ENCODE measurements around the gene FAM20B.

FAM20B gene

DNA sequence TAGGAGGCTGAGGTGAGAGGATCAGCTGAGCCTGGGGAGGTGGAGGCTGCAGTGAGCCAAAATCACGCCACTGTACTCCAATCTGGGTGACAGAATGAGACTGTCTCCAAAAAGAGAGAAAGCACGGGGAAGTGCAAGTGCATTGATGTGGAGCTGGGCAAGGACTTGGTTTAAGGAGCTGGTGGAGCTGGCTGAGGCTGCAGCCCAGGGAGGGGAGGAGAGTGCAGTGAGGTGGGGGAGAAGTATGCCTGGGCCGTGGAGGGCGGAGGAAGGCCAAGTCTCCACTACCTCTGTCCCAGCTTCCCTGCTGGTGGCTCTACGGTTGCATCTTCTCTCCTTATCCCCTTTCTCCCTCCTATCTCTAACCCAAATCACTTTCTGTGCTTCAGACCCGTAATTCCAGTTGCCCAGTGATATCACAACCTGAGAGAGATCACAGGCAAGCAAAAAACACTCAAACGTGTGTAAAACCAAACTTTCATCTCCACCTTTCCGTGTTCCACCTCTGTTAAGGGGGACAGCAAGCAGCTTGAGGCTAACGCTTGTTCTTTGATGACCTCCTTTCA, 67.3 kb downstream of the FAM20B start:
- DNase-seq = no peak

DNA sequence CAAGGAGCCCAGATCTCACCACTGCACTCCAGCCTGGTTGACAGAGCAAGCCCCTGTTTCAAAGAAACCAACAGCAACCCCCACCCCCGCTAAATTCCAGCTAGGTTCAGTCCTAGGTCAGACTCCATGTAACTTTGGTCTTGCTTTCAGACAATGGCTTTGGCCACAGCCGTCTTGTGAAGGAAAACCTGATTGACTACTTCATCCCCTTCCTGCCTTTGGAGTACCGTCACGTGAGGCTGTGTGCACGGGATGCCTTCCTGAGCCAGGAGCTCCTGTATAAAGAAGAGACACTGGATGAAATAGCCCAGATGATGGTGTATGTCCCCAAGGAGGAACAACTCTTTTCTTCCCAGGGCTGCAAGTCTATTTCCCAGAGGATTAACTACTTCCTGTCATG, 69.1 kb downstream of the FAM20B start:
- DNase-seq = no peak

DNA sequence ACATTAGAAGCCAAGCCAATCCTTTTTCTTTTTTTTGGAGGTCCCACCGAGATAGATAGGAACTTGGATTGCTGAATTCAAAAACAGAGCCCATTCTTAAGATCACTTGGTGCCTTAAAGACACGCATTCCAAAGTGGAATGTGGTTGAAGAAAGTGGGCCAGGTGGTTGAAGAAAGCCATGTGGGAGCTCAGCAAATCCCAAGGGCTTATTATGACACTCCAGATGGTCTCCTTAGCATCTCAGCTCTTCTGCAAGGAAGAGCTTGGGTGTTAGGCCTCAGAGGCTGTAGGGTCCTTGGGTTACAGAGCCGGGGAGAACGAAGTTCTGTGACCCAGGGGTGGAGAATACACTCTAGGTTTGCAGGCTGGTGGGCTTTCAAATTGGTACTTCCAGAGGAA, 69.7 kb downstream of the FAM20B start:
- no peak for DNase-seq

DNA sequence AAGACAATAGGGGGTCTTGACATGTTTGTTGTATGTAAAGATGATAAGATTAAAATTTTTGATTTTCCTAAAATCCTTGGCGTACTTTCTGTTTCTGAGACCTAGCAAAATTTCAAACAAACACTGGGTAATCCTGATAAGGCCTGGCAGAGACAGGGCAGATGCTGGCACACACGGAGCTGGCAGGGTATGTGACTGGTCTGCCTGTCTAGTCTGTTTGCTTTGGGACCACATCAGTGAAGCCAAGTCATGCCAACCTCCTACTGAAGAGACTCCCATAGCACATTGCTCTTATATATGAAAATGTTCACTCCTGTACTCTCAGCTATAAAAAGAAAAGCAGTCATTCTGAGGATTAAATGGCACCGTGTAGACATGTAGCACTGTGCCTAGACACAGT, 70.2 kb downstream of the FAM20B start:
- no peak for DNase-seq

DNA sequence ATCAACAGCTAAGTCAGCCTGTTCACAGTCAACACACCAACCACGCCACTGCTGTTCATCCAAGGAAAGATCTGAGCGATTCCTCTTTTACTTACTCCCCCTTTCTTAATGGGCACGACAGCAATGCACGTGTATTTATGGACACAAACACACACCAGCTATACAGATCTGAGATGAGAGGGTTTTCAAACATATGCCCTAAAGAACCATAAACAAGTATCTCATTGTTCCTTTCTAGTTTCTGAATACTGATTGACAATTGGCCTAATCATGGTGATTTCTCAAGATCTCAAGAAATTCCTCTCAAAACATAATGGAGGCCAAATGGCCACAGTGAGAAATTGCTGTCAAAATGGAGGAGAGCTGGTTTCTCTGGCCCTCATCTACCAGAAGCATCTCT, 74.2 kb downstream of the FAM20B start:
- DNase-seq = no peak

DNA sequence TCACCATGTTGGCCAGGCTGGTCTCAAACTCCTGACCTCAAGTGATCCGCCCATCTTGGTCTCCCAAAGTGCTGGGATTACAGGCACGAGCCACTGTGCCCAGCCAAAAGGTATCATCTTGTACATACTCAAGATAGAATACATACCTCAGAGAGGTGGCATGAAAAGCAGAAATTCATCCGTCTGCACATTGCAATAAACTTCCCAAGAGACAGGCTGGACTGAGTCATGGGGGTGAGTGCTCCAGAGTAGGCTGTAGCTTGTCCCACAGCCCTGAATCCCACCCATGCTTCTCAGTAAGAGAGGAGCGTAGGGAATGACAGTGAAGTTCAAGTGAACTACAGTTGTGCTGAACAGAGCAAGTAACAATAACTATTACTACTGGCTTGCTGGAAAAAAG, 75.9 kb downstream of the FAM20B start:
- no peak for DNase-seq

DNA sequence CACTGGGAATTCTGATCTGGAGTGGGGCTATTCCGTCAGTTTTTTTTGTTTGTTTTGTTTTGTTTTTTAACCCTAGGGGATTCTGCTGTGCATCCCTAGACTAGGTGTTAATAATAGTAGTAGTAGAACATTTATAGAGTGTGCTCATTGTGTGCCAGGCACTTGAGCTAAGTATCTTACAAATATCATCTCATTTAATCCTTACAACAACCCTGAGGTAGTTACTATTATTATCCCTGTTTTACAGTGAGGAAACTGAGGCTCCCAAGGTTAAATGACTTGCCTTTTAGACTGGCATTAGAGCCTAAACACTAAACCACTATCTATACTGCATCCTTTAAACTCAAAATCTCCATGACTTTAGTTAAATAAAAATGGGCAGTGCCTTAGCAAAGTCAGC, 78.3 kb downstream of the FAM20B start:
- DNase-seq = no peak

DNA sequence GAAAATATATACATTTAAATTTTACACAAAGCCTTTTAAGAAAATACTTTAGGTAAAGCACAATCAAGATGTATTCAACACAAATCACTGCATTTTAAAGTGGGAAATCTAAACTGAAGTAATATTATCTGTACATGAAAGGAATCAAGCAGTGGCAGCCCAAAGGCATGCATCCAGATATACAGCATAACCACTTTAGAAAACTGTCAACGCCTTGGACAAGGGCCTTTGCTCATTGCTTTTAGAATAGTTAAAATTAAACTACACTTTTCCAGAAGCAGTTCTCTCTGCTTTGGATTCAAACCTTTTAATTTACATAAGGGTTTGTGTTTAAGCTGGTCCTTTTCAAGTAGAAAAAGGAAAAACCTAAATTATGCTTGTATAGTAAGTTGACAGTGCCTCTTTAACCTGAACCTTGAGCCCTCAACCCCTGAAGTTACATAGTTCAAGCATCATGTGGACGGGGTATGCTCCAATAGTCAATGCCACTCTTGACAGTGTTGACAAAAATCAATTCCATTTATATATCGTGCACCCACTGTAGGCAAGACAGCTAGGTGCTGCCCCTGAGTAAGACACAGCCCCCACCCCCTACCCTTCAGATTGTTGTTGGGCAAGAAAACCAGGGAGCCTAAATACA, 79.0 kb downstream of the FAM20B start:
- DNase-seq = no peak

DNA sequence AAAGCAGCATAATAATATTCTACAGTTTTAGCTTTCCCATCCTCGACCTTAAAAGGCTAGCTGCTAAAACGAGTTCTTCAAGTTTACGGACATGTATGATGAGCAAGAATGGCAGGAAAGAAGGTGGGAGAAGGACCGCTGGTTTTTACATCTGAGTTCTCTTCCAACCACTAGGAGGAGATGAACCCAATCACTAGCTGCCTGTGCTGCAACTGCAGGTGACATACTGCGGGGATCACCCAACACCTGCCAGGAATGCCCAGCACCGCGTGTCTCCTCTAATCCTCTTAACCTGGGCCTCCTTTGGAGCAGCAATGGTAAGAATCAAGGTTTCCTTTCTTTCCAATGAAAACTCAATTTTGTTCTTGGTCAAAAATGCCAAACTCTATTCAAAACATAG, 79.7 kb downstream of the FAM20B start:
- DNase-seq = peak in 1 of 2 experiments; percentile 15

DNA sequence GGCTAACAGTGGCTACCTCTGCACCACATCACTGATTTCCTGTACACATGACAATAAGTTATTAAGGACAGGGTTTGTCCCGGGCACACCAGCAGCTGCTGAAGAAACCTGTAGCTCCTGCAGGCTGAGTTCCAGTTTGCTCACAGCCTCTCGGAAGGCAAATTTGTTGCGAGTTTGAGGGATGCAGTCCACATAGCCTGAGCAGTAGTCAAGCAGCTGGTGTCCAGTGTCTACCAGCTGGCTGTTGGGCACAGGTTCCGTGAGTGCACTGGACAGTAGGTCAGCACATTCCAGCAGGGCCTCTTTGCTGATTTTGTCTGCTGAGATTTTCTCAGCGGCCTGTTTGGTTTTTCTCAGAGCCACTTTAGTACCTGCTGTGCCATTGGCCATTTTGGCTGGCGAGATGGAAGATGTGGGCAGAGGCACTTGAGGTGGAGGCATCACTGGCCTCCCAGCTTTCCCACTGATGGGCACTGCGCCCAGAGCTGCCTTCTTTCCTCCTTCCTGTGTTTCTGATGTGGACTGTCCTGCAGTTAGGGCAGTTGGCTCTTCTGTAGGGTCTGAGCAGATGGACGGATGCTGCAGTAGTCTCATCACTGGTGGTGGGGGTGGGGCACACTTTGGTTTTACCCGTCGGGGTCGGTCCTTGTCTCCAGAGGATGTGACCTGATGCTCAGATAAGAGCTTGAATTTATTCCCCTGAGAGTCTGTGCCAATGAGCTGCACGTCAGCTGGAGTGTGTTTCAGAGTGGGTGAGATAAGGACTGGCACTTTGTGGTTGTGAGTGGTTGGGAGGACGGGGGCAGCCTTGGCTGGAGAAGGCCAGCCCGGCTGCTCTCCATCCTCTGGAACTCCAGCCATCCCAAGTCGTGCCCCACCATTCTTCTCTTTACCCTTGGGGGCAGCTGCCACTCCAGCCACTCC, 82.3 kb downstream of the FAM20B start:
- DNase-seq = no peak

DNA sequence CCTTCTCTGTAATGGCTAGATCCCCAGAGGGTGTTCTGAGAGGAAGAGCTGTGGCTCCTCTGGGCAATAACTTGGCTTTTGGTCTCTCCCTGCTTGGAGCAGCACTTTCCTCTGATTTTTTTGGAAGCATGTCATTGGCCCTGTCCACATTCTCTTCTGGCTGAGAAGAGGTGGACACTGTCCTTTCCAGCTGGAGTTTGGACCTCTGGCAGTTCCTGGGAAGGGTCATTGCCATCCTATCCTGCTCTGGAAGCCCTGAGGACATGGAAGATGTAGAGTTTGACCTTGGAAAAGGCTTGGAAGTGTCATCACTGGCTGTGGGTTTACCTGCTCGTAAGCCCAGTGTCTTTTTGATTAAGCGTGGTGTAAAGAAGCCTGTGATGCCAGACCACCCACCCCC, 83.0 kb downstream of the FAM20B start:
- no peak for DNase-seq

DNA sequence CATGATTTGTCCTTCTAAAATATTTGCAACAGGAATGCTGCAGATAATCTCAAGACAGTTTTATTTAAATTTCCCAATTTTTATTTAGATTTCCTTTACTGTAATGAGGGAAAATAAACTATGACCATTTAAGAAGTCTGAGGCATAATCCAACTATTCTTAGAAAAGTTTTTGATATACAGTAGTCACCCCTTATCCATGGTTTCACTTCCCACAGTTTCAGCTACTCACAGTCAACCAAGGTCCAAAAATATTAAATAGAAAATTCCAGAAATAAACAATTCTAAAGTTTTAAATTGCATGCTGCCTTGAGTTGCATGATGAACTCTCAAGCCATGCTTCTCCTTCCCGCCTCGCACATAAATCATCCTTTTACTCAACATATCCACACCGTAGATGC, 89.5 kb downstream of the FAM20B start:
- DNase-seq = no peak

DNA sequence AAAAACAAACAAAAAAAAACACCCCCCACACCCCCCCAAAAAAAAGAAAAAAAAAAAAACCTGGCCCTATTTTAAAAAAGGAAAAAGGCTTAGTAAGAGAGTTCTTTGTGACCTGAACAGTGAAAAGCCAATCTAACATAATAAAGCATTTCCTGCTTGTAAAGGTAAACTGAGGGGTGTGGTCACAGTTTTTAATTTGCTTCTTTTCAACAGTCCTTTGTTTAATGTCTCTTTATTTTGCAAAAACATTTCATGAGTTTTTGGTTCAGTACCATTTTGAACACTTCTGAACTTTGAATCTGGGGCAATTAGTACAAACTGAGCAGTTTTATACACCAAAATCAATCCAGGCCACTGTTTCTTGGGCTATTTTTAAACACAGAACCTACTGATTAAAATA, 93.8 kb downstream of the FAM20B start:
- DNase-seq = no peak

DNA sequence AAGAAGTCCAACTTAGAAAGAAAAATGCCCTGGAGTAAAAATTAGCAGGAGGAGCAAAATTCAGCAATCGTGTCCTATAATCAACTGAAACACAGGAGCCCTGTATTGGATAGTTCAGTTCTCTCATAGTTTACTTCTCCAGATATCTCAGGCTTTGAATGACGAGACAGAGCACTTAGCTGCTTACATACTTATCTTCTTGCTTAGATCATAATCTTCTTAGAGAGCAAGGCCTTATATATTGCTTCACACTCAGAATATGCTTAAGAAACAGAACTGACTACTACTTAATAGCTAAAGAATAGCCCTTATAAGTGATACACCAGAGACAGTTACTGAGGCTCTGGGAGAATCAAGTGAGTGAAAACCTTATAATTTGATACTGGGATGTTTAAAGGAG, 95.0 kb downstream of the FAM20B start:
- no peak for DNase-seq

DNA sequence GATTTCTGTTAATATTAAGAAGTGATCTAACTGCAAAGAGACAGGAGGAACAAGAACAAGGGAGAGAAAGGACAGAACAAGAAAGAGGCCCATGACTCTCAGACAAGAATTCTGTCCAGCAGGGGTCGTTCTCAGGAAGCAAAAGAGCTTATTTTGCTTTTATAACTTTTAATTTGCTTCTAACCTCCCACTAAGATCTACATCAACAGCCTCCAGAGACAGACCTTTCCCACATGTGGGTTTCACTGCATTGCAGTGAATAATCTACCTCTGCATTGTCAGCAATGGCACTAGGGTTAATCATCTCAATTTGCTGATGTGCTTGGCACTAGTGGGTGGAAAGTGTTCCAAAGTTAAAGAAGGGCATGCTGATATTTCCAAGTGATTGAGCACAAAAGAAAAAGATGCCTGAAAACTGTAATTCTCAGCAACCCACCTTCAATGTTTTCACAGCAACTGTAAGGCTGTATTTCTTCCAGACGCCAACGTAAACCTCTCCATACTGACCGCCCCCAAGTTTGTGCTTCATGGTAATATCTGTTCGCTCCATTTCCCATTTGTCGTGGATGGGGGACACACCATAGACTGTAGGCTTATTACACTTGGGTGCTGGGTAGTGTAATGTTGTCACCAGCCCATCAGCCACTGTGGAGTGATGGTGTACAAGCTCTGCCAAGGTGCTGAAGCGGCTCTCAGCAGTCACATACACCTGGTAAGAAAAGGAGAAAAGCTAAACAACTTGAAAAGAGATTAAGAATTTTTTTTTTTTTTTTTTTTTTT, 95.7 kb downstream of the FAM20B start:
- DNase-seq = no peak

DNA sequence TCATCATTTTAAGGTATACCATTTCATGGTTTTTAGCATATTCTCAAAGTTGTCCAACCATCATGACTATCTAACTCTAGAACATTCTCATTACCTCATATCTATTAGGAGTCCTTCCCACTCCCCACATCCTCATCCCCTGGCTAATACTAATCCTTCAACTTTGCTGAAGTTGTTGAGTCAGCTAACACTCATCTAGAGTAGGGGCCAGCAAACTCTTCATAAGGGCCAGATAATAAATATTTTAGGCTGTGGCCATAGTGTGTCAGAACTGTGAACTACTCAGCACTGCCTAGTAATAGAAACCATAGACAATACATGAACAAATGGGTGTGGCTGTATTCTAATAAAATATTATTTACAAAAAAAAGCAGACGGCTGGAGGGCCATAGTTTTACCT, 99.2 kb downstream of the FAM20B start:
- no peak for DNase-seq

Data from cerebellar nuclear complex (tissue), 1 donor.